Right ventricle myocardium superior (tissue), 1 donor: ENCODE measurements around the gene GPR45. TPM values are rescaled to one million over a fixed set of nuclear protein-coding genes. Genes with fewer than 3 reads are reported as not detected.
"Not testable (repeated sequence)": the region's sequence is repeated elsewhere in the genome, so short reads cannot be mapped to it uniquely, and the experiment has no call there.

ENCODE experiments used
- ATAC-seq: fragments of 200-7000 bp; cut with Tn5 transposase; one replicate; pipeline ENCODE4 v1.9.1; 2020; ENCODE audit warnings: mild to moderate bottlenecking; ENCODE audit not compliant: poor library complexity
- DNase-seq: peaks from one replicate; pipeline ENCODE4 v3.0.0-alpha.2; 2020
- intact Hi-C: fragments of 100-400 bp; cut with DNase I; formaldehyde crosslinking; loops from one replicate; pipeline ENCODE4 v1.11.2; 2022
- total RNA-seq: library from RNA; stranded (reverse); fragmentation: NEBNext Ultra II Directional; extraction: Animal tissue kit (Norgen Biotek cat#: 25700); gene quantifications from one replicate; pipeline ENCODE4 v1.2.1, GENCODE V29; 2021
- donor health status: DM: no; HTN: yes; CAD: no; lungs with severe emphysema.

Gene GPR45
- total RNA-seq, 1 donor from 2014 or later, result not detected

DNA sequence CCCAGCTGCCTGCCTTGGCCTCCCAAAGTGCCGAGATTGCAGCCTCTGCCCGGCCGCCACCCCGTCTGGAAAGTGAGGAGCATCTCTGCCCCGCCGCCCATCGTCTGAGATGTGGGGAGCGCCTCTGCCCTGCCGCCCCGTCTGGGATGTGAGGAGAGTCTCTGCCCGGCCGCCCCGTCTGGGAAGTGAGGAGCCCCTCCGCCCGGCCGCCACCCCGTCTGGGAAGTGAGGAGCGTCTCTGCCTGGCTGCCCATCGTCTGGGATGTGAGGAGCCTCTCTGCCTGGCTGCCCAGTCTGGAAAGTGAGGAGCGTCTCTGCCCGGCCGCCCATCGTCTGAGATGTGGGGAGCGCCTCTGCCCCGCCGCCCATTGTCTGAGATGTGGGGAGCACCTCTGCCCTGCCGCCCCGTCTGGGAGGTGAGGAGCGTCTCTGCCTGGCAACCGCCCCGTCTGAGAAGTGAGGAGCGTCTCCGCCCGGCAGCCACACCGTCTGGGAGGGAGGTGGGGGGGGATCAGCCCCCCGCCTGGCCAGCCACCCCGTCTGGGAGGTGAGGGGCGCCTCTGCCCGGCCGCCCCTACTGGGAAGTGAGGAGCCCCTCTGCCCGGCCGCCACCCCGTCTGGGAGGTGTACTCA is 9.6 kb downstream of the GPR45 start:
- DNase-seq, intact Hi-C loops, ATAC-seq: not testable (repeated sequence)

DNA sequence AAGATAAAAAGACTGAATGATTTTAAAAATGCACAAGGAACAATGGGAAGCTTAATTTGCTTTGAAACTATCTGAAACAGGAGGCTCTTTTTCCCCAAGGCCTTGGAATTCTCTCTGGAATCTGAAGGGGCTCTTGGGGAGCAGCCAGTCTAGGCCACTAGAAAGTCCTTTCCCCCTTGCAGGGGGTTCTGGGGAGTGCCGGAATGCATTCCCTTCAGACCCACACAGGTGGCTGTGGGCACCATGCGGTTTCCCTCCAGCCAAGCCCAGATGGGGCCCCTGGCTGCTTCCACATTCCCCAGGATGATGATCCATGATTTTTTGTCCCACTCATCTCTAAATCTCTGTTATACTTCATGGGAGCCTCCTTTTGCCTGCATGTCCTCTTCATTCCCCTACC is 10.7 kb downstream of the GPR45 start:
- DNase-seq, result no peak
- ATAC-seq, result no peak
- intact Hi-C loops, result no loop called here

DNA sequence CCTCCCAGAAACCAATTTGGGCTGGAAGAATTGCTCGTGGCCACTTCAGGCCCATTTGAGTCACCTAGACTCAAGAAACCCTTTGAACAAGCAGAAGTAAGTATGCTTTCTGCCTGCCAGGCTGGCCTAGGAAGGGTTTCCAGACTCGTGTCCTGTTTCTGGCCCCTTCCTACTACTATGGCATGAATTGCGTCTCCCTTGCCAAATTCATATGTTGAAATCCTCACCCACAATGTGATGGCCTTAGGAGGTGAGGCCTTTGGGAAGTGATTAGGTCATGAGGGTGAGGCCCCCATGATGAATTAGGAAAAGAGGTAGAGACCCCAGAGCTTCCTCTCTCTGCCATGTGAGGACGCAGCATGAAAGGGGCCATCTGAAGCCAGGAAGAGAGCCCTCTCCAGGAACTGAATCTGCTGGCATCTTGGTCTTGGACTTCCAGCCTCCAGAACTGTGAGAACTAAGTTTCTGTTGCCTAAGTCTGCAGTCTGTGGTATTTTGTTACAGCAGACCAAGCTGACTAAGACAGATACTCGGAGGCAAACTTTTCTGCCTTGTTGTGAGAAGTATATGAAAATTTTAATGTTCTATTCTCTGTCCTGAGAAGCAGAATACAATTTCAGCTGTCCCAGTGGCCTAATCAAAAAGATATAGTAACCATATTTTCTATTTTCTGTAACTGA is 13.1 kb downstream of the GPR45 start:
- intact Hi-C loops, result no loop called here
- ATAC-seq, result no peak

DNA sequence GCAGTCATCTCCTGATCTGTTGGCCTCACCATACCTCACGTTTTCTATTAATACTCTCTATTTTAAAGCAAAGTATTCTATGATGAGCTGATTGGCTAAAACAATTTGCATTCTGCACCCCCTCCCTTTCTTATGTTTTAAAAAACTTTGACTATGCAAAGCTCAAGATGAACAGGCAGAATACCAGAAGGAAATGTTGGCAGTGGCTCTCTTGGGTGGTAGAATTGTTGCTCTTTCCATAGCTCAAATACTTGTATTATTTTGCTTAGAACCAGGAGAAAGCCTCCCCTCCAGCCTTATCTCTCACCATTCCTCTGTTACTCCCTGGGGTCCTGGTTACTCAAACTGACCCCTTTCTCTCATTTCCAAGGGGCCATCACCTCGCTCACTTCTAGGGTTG is 14.4 kb downstream of the GPR45 start:
- intact Hi-C loops, result no loop called here
- DNase-seq (no peak), ATAC-seq (no peak)

More for the DNA sequence above, 13.1 kb downstream of the GPR45 start:
- no peak for DNase-seq

DNA sequence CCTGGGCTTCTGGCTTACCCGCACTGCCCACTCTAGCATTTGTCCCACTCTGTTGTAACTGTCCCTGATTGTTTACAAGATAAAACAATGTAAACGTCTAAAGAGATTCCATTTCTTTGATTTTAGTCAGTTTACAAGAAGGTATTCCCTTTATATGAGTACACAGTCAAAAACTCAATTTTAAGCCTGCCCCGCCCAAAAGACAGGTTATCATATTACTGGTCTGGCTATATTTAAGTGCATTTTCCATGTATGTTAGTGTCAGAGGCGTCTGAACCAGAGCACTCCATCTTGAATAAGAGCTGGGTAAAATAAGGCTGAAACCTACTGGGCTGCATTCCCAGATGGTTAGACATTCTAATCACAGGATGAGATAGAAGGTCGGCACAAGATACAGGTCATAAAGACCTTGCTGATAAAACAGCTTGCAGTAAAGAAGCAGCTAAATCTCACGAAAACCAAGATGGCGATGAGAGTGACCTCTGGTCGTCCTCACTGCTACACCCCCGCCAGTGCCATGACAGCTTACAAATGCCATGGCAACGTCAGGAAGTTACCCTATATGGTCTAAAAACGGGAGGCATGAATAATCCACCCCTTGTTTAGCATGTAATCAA is 15.0 kb downstream of the GPR45 start:
- intact Hi-C loops, result no loop called here
- ATAC-seq, result no peak
- no peak for DNase-seq

DNA sequence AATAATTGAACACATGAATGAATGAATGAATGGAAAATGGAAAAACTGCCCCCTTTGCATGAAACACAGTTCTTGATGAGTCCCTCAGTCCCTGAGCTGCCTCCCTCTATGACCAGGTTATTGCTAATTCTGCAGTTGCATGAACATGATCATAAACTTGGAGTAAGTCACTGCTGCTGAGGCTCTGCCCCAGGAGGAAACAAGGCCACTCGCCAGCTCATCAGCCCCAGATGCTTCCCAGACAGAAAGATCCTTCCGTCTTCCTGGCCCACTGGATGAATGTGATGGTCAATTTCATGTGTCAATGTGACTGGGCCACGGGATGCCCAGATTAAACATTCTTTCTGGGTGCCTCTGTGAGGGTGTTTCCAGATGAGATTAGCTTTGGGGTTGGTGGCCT is 16.4 kb downstream of the GPR45 start:
- intact Hi-C loops, result no loop called here
- no peak for DNase-seq
- ATAC-seq, result no peak

DNA sequence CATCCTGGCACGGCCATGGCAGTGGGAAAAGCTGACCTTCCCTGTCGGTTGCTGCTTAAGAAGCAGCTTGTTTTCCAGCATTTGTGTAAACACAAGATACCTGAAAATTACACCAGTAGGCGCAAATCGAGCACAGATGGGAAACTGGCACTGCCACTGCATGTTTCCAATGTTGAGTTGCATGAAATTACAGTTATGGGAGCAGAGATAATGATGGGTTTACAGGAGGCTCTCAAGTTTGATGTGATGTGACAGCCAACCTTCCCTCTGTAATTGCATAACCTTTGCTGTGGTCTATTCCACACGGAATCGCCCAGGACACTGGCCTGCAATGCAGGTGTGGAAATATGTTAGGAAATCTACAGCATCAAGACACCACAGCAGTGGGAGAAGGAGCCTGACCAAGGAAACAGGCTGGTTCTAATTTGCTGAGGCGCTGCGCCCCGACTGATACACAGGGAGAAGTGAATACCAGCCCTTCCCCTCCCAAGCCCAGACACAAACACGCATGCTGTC is 17.4 kb downstream of the GPR45 start:
- intact Hi-C loops, result no loop called here
- ATAC-seq (no peak), DNase-seq (no peak)

DNA sequence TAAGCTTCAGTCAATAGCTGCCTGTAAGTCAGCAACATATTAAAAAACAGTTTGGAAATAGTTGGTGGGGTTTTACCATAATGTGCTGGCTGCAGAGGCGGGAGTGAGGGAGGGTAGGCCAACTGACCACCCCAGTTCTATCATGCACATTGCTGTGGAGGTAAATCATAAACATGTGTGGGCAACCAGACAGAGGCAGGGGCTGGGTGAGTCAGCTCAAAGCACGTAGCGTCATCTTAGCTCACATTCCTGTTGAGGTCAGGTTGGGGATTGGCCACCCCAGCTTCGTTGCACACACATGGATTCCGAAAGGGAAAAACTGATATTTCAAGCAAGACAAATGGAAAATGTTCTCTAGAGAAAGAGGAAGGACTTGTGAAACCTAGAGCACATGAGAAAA is 19.5 kb downstream of the GPR45 start:
- DNase-seq, result no peak
- intact Hi-C loops, result no loop called here
- ATAC-seq, result no peak

DNA sequence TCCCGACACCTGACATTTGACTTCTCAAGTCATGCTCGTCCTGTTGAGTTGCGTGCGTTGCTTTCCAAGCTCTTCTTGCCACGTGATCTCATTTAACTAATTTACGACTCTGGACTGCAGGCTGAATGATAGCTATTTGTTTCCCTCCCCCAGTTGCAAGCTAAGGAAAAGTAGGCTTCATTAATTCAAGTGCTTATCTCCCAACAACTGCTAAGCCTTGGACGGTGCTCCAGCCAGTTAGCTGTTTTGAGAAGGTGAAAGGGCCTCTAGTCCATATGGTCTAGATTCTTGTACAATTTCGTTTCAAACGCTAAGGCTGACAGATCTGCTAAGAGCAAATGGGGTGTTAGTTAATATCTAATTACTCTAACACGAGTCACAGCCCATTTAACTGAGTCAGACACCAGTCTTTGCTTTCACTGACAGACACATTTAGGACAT is 21.1 kb downstream of the GPR45 start:
- intact Hi-C loops, result no loop called here
- DNase-seq (no peak), ATAC-seq (no peak)

DNA sequence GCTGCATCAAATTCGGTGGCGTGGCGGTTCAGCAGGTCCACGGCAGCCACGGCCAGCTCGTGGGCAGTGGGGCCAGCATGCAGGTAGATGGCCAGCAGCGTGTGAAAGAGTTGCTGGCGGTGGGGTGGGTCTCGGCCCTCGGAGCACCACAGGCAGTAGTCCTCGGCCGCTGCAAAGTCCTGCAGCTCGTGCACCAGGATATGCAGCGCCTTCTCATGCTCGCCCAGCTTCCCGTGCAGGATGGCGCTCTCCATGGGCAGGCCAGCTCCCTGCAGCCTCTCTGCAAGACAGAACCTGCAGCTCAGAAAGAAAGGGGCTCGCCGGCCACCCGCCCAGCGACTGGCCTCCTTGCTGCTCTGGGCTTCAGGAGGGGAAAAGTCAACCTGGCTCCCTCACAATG is 27.9 kb downstream of the GPR45 start:
- intact Hi-C loops, result no loop called here
- DNase-seq, result no peak
- no peak for ATAC-seq

DNA sequence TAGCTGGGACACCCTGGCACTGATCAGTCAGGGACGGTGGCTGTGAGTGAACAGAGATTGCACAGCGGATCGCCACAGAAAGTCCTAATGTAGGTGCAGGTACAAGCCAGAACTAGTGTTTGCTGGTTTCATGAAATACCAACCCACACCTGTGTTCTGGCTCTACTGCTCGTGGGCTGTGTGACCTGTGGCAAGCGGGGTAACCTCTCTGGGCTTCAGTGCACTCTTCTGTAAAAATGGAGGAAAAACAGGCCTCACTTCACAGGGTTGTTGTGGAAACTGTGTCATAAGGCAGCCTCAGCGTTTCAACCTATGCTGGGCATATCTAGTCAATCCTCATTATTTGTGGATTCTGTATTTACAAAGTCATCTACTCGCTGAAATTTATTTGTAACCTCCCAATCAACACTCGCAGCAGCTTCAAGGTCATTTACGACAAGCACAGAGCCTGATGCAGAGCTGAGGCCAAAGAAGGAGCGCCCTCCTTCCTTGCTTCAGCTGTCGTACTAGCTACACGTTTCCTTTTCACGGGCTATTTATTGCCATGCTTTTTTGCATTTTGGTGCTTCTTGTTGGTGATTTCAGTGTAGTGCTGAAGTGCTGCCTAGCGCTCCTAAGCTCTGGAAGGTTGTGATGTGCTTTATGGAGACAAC is 30.0 kb downstream of the GPR45 start:
- intact Hi-C loops, result no loop called here
- no peak for ATAC-seq
- DNase-seq, result no peak

DNA sequence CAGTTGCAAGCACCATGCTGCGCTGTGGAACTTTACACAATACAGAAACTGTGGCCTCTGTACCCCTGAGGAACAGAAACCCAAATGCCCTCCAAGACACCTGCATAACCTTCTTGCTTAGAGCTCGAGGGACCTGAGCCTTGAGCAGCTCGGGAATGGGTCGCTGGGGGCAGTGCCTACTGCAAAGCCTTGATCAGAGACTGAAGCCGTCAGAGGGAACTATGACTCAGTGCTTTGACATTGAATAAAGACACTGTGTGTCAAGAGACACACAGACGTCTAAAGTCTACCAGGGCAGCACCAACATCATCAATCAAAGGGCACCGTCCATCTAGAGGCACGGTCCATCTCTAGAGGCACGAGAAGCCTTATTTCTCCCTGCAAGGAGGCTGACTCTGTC is 30.6 kb downstream of the GPR45 start:
- ATAC-seq (no peak), DNase-seq (no peak)
- intact Hi-C loops, result no loop called here

DNA sequence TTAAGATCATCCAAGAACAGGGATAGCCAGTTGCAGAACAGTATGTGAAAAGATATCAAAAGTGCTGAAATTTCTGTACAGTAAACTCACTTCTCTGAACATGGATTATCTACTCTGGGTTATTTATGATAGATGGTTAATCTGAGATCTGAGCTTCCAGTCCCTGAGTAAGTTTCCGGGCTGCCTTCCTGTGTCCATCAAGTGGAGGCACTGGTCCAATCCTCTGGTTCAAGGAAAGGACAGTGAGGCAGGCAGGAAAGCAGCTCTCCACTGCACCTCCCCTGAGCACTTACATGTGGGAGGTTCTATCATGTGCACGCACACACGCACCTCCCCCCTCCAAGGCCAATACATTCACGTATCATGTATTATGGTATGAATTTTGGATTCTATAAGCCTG is 32.5 kb downstream of the GPR45 start:
- ATAC-seq (no peak), DNase-seq (no peak)
- intact Hi-C loops, result no loop called here

DNA sequence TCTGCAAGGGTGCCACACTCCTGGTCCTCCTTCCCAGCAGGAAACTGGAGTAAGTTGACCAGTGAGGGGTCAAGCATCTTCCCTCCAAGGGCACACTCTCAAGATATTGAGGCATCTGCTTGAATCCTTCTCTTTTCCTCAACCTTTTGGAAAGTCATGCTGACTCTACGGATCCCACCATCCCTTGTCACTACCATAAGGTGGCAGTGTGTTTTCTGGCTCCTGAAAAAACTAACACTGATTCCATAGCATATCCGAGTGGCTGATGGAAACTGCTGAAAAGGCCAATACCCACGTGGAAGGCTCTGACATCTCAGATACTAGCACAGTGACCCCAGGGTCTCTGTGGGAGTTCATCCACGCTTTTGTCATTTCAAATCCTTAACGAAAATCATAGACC is 37.1 kb downstream of the GPR45 start:
- ATAC-seq, result no peak
- intact Hi-C loops, result no loop called here
- DNase-seq, result no peak

DNA sequence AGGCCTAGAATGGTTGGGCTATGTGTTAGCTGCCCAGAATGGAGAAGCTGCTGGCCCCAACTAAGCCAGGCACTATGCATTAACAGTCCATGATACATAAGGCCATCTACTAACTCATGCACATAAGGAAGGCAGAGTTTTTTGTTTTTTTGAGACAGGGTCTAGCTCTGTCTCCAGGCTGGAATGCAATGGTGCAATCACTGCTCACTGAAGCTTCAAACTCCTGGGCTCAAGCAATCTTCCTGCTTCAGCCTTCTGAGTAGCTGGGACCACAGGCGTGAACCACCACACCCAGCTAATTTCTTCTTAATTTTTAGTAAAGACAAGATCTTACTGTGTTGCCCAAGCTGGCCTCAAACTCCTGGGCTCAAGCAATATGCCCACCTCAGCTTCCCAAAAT is 37.6 kb downstream of the GPR45 start:
- ATAC-seq (no peak), DNase-seq (no peak)
- intact Hi-C loops, result no loop called here

DNA sequence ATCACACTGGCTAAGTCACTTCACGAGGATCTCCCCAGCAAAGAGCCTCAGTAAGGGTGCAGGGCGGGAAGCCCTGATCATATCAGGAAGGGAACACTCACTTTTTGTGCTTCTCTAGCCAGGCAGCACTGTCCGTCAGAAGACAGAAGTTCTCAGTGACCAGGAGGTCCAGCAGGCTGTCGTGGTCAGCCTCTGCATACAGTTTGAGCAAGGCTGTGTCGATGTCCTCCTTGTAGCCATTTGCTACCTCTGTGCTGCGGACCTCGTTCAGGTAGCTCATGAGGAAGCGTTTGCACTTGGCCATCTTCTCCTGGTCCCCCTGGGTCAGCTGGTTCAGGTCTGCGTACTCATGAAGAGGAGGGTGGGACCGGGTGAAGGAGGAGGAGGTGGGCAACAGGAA is 38.7 kb downstream of the GPR45 start:
- intact Hi-C loops, result no loop called here
- DNase-seq (no peak), ATAC-seq (no peak)

DNA sequence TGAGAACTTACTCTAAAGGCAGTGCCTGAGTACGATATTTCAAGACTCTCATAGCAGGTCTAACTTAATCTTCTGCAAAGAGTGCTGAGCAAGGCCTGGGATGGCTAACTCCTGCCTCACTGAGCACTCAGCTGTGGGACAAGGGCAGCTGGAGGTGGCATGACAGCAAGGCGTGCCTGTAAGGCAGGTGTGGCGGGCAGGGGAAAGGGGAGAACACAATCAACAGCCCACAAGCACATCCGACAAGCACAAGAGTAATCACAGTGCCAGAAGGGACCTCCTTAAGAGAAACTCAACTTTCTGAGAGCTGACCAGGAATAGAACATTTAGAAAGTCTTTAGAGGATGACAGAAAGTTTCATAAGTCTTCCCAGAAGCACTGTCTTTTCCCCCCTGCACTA is 42.0 kb downstream of the GPR45 start:
- ATAC-seq (no peak), DNase-seq (no peak)
- intact Hi-C loops, result no loop called here

DNA sequence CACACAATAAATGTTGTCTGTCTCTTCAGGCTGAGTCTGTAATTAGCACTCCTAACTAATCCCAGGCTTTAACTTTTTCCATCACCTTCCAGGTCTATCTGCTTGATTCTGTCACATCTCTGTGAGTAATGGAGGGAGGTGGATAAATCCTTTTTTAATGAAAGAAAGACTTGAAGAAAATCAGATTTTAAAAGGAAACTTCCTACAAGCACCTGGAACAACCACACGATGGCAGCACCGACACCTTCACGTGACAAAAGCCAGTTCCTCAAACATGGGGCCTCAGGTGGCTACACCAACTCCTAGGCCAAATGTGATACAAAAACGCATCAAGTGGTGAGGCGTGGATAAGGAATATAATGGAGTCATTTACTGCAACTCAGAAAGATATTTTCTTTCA is 46.1 kb downstream of the GPR45 start:
- ATAC-seq (no peak), DNase-seq (no peak)

DNA sequence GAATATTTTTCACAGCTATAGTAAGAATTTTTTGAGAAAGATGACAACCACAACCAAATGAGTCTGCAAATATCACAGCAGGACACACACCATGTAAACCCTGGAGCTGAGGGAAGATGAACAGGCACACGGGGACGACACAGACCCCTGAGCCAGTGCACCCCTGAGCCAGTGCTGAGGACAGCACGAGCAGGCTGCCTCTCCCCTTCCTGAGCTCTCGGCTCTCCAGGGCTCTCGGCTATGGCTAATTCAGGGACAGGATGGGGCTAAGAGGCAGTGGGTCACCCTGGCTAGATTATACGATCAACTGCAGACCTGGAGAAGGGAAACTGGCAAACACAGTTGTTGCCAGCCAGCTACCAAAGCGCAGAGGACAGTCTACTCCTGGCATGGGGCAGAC is 46.6 kb downstream of the GPR45 start:
- ATAC-seq, result no peak

More for the DNA sequence above, 46.1 kb downstream of the GPR45 start:
- intact Hi-C loops, result no loop called here

More for the DNA sequence above, 46.6 kb downstream of the GPR45 start:
- no peak for DNase-seq
- intact Hi-C loops, result no loop called here
